PC-3 (cell line): ENCODE results near the gene PFKFB2. TPM values are rescaled to one million over a fixed set of nuclear protein-coding genes. Genes with fewer than 3 reads are reported as not detected.

Experiments used
- ATAC-seq: fragments of 200-7000 bp; cut with Tn5 transposase; 2 replicates; pipeline ENCODE4 v1.9.1; 2020; ENCODE audit warnings: mild to moderate bottlenecking, moderate library complexity
- BruUV-seq: library from RNA; stranded (reverse); fragments of 400-500 nt; replicated peaks from 2 replicates; lab custom pipeline; 2021; lab: Mats Ljungman, UMichigan
- CTCF ChIA-PET: fragments of 300-600 bp; sonication (Branson Sonifier 250); formaldehyde crosslinking; loops from one replicate; lab custom pipeline; 2022; ENCODE audit warnings: antibody characterized with exemption; lab: Charles Lee
- POLR2A ChIA-PET: fragments of 300-600 bp; sonication (Branson Sonifier 250); formaldehyde crosslinking; loops from one replicate; lab custom pipeline; 2022; ENCODE audit warnings: antibody characterized with exemption; ENCODE audit not compliant: unreplicated experiment; lab: Charles Lee
- DNase-seq: peaks from one replicate; pipeline ENCODE4 v3.0.0-alpha.2; 2015
- H2AFZ ChIP-seq: fragments of 300-600 bp; sonication (generic); 2 replicates; pipeline ENCODE4 v1.6.0; 2016; ENCODE audit warnings: antibody characterized with exemption, low read length
- H3F3A ChIP-seq: fragments of 300-600 bp; sonication (generic); one replicate; pipeline ENCODE4 v1.6.0; 2017; ENCODE audit warnings: antibody characterized with exemption, low read length, control low read depth, mild to moderate bottlenecking; ENCODE audit not compliant: unreplicated experiment
- H3K27ac ChIP-seq: fragments of 300-600 bp; sonication (generic); 2 replicates; pipeline ENCODE4 v1.5.1; 2016; ENCODE audit warnings: mild to moderate bottlenecking, low read length
- H3K27me3 ChIP-seq: fragments of 300-600 bp; sonication (generic); 2 replicates; pipeline ENCODE4 v1.6.1; 2016; ENCODE audit warnings: low read length, mixed read lengths
- H3K36me3 ChIP-seq: fragments of 300-600 bp; sonication (generic); 2 replicates; pipeline ENCODE4 v1.6.1; 2016; ENCODE audit warnings: low read depth, mixed run types, low read length, mixed read lengths
- H3K4me1 ChIP-seq: fragments of 300-600 bp; sonication (generic); 2 replicates; pipeline ENCODE4 v1.5.1; 2016; ENCODE audit warnings: low read length; ENCODE audit not compliant: insufficient read depth
- H3K4me2 ChIP-seq: fragments of 300-600 bp; sonication (generic); 2 replicates; pipeline ENCODE4 v1.6.0; 2016; ENCODE audit warnings: low read length
- H3K4me3 ChIP-seq: fragments of 300-600 bp; sonication (generic); 2 replicates; pipeline ENCODE4 v1.5.1; 2016; ENCODE audit warnings: mild to moderate bottlenecking, low read length, mixed read lengths
- H3K79me2 ChIP-seq: fragments of 300-600 bp; sonication (generic); 2 replicates; pipeline ENCODE4 v1.6.1; 2017; ENCODE audit warnings: low read length, mixed read lengths
- H3K9ac ChIP-seq: fragments of 300-600 bp; sonication (generic); 2 replicates; pipeline ENCODE4 v1.6.0; 2016; ENCODE audit warnings: mild to moderate bottlenecking, low read length
- H3K9me2 ChIP-seq: fragments of 300-600 bp; sonication (generic); replicated peaks from 2 replicates; pipeline ENCODE4 v1.6.1; 2016; ENCODE audit warnings: mixed run types, low read length, mixed read lengths
- H3K9me3 ChIP-seq: fragments of 300-600 bp; sonication (generic); 2 replicates; pipeline ENCODE4 v1.6.1; 2016; ENCODE audit warnings: low read length, mixed read lengths
- H4K20me1 ChIP-seq: fragments of 300-600 bp; sonication (generic); 2 replicates; pipeline ENCODE4 v1.6.1; 2016; ENCODE audit warnings: low read length, mixed read lengths
- EZH2 ChIP-seq: fragments of 300-600 bp; sonication (generic); IDR thresholded peaks from one replicate; pipeline ENCODE4 v1.6.1; 2017; ENCODE audit warnings: antibody characterized with exemption, mild to moderate bottlenecking, low read length; ENCODE audit not compliant: unreplicated experiment
- EZH2phosphoT487 ChIP-seq: fragments of 300-600 bp; sonication (generic); IDR thresholded peaks from 2 replicates; pipeline ENCODE4 v1.6.1; 2018; ENCODE audit warnings: mild to moderate bottlenecking, antibody characterized with exemption, low read length, borderline replicate concordance
- intact Hi-C: fragments of 100-400 bp; cut with micrococcal nuclease; formaldehyde crosslinking; loops from 2 replicates; pipeline ENCODE4 v1.9.0; 2023
- total RNA-seq: library from RNA; depleted of rRNA; stranded (reverse); fragments of >200 nt; gene quantifications from 2 replicates; pipeline ENCODE4 v1.2.3, GENCODE V29; 2014
- TF ChIP-seq, protein P1 (sequence below): fragments of 300-600 bp; sonication (generic); conservative IDR thresholded peaks from 2 replicates; pipeline ENCODE4 v1.5.1; 2017; ENCODE audit warnings: antibody characterized with exemption, low read depth, mild to moderate bottlenecking, low read length

The PFKFB2 gene
- total RNA-seq, 1 experiment from 2014 or later = 48.6 TPM

DNA sequence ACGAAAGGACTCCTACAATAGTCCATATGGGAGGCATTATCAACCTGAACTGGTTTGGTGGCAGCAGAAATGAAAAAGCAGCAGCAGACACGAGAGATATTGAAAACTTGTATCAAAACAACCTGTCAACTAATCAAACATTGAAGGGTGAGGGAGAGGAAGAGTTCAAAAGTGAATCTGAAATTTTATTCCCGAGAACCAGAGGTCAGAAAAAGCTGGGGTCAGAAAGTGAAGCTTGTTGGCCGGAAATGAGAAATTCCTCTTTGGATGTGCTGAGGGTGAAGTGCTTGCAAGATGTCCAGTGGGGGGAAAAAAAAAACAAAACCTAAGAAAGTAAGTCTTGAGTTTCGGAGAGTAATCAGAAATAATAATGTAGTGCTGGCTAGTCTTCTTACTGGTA lies 49.1 kb downstream of the PFKFB2 start:
- H3K9me3 ChIP-seq = no peaks in the 10 kb centered on the region
- H3K27ac ChIP-seq = no peak overlapping the region
- TF ChIP-seq EZH2 = no peak
- TF ChIP-seq, protein P1, sequence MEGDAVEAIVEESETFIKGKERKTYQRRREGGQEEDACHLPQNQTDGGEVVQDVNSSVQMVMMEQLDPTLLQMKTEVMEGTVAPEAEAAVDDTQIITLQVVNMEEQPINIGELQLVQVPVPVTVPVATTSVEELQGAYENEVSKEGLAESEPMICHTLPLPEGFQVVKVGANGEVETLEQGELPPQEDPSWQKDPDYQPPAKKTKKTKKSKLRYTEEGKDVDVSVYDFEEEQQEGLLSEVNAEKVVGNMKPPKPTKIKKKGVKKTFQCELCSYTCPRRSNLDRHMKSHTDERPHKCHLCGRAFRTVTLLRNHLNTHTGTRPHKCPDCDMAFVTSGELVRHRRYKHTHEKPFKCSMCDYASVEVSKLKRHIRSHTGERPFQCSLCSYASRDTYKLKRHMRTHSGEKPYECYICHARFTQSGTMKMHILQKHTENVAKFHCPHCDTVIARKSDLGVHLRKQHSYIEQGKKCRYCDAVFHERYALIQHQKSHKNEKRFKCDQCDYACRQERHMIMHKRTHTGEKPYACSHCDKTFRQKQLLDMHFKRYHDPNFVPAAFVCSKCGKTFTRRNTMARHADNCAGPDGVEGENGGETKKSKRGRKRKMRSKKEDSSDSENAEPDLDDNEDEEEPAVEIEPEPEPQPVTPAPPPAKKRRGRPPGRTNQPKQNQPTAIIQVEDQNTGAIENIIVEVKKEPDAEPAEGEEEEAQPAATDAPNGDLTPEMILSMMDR = no peak
- no peak for TF ChIP-seq EZH2phosphoT487
- BruUV-seq = no TSS peak
- intact Hi-C loops = no loop called here
- no peaks in the 10 kb centered on the region for H3K9me2 ChIP-seq
- no peak overlapping the region for H3K9ac ChIP-seq
- no peak overlapping the region for H2AFZ ChIP-seq
- H3K27me3 ChIP-seq = peaks cover 36% of the 10 kb centered on the region
- no peak overlapping the region for H3K4me2 ChIP-seq
- H3K36me3 ChIP-seq = no peaks in the 10 kb centered on the region
- peaks cover 9% of the 10 kb centered on the region for H3K4me1 ChIP-seq
- ATAC-seq = no peak
- H3K4me3 ChIP-seq = no peak overlapping the region
- no peaks in the 10 kb centered on the region for H3F3A ChIP-seq
- ChIA-PET CTCF (no interaction called here), POLR2A (interaction anchor here (0.7 kb wide), 1 partner anchor 192 kb away, joined by 5 read pairs; no protein-coding TSS in a partner anchor)
- no peaks in the 10 kb centered on the region for H4K20me1 ChIP-seq
- H3K79me2 ChIP-seq = no peaks in the 10 kb centered on the region
- no peak for DNase-seq

DNA sequence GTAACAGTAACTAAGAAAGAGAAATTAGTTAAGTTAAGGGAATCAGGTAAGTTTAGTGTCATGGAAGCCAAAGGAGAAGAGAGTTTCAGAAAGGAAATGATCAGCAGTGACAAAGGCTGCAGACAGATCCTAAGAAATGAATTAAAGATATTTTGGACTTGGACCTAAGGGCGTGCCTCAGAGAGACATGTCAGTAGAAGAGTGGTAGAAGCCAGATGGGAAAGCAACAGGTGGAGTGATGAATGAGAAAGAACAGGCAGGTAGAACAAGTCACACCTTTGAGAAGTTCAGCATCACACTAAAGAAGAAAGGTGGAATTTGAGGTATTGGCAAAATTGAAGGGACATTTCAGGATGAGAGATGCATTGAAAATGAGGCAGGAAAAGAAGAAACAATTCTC lies 49.6 kb downstream of the PFKFB2 start:
- CTCF ChIA-PET = no interaction called here
- no TSS peak for BruUV-seq
- no peak for ATAC-seq
- H3K27me3 ChIP-seq = peaks cover 36% of the 10 kb centered on the region
- H3K4me3 ChIP-seq = no peak overlapping the region
- no peak overlapping the region for H3K27ac ChIP-seq
- no peak for DNase-seq
- POLR2A ChIA-PET = interaction anchor here (0.7 kb wide), 1 partner anchor 192 kb away, joined by 5 read pairs; no protein-coding TSS in a partner anchor
- H3K9ac ChIP-seq = no peak overlapping the region
- no peaks in the 10 kb centered on the region for H3F3A ChIP-seq
- intact Hi-C loops = no loop called here
- peaks cover 6% of the 10 kb centered on the region for H3K4me1 ChIP-seq
- H3K4me2 ChIP-seq = no peak overlapping the region
- no peaks in the 10 kb centered on the region for H3K36me3 ChIP-seq
- TF ChIP-seq EZH2 = no peak
- TF ChIP-seq EZH2phosphoT487 = no peak
- TF ChIP-seq, protein P1 = no peak
- no peak overlapping the region for H2AFZ ChIP-seq
- no peaks in the 10 kb centered on the region for H4K20me1 ChIP-seq
- H3K79me2 ChIP-seq = no peaks in the 10 kb centered on the region
- no peaks in the 10 kb centered on the region for H3K9me3 ChIP-seq
- H3K9me2 ChIP-seq = no peaks in the 10 kb centered on the region

DNA sequence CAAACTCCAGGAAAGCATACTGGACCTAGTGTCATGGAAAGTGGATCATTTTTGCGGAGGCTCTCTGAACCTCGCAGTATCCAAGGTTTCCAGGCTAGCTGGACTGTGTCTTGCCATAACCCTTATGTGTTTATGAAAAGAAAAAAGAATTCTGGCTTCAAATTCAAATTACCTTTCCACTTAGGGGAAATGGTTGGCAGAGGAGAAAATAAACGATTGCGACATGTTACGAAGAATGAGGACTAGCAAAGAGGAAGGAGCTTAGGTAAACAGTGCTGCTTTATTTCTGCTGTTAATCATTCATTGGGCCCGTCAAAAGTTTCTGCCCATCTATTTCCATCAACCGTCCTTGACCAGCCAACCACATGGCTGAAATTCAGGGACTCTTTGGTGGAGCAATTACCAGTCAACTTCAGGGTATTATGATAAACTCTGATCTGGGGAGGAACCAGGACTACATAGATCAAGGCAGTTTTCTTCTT lies 50.9 kb downstream of the PFKFB2 start, which contains the start of gene C4BPA:
C4BPA (plus strand) TSS at position 342 of the 482 bp plus-strand sequence. CDS start 8,793 bp downstream, outside the sequence.
- Histone ChIP-seq H3K36me3 (no peaks in the 10 kb centered on the region), H4K20me1 (no peaks in the 10 kb centered on the region), H3K9me3 (no peaks in the 10 kb centered on the region), H3K27ac (no peak within 1 kb of the TSS), H3K27me3 (peaks cover 36% of the 10 kb centered on the region), H3F3A (no peaks in the 10 kb centered on the region), H3K9ac (no peak within 1 kb of the TSS), H3K4me2 (no peak within 1 kb of the TSS), H2AFZ (no peak within 1 kb of the TSS), H3K9me2 (no peaks in the 10 kb centered on the region), H3K4me3 (no peak within 1 kb of the TSS), H3K4me1 (no peaks in the 10 kb centered on the region), H3K79me2 (no peaks in the 10 kb centered on the region)
- ATAC-seq (no peak), DNase-seq (no peak)
- intact Hi-C loops = no loop called here
- TF ChIP-seq EZH2phosphoT487 = no peak
- TF ChIP-seq, protein P1 = no peak
- TF ChIP-seq EZH2 = no peak
- BruUV-seq = no TSS peak
- ChIA-PET CTCF (no interaction called here), POLR2A (no interaction called here)
